PC-3 (cell line): Measurements from ENCODE around the gene PLIN5. TPM values are rescaled to one million over a fixed set of nuclear protein-coding genes. Genes with fewer than 3 reads are reported as not detected.

Source experiments
- ATAC-seq: fragments of 200-7000 bp; cut with Tn5 transposase; 2 replicates; pipeline ENCODE4 v1.9.1; 2020; ENCODE audit warnings: mild to moderate bottlenecking, moderate library complexity
- BruUV-seq: library from RNA; stranded (reverse); fragments of 400-500 nt; replicated peaks from 2 replicates; lab custom pipeline; 2021; lab: Mats Ljungman, UMichigan
- CTCF ChIA-PET: fragments of 300-600 bp; sonication (Branson Sonifier 250); formaldehyde crosslinking; loops from one replicate; lab custom pipeline; 2022; ENCODE audit warnings: antibody characterized with exemption; lab: Charles Lee
- POLR2A ChIA-PET: fragments of 300-600 bp; sonication (Branson Sonifier 250); formaldehyde crosslinking; loops from one replicate; lab custom pipeline; 2022; ENCODE audit warnings: antibody characterized with exemption; ENCODE audit not compliant: unreplicated experiment; lab: Charles Lee
- DNase-seq: peaks from one replicate; pipeline ENCODE4 v3.0.0-alpha.2; 2015
- H2AFZ ChIP-seq: fragments of 300-600 bp; sonication (generic); 2 replicates; pipeline ENCODE4 v1.6.0; 2016; ENCODE audit warnings: antibody characterized with exemption, low read length
- H3F3A ChIP-seq: fragments of 300-600 bp; sonication (generic); one replicate; pipeline ENCODE4 v1.6.0; 2017; ENCODE audit warnings: antibody characterized with exemption, low read length, control low read depth, mild to moderate bottlenecking; ENCODE audit not compliant: unreplicated experiment
- H3K27ac ChIP-seq: fragments of 300-600 bp; sonication (generic); 2 replicates; pipeline ENCODE4 v1.5.1; 2016; ENCODE audit warnings: mild to moderate bottlenecking, low read length
- H3K27me3 ChIP-seq: fragments of 300-600 bp; sonication (generic); 2 replicates; pipeline ENCODE4 v1.6.1; 2016; ENCODE audit warnings: low read length, mixed read lengths
- H3K36me3 ChIP-seq: fragments of 300-600 bp; sonication (generic); 2 replicates; pipeline ENCODE4 v1.6.1; 2016; ENCODE audit warnings: low read depth, mixed run types, low read length, mixed read lengths
- H3K4me1 ChIP-seq: fragments of 300-600 bp; sonication (generic); 2 replicates; pipeline ENCODE4 v1.5.1; 2016; ENCODE audit warnings: low read length; ENCODE audit not compliant: insufficient read depth
- H3K4me2 ChIP-seq: fragments of 300-600 bp; sonication (generic); 2 replicates; pipeline ENCODE4 v1.6.0; 2016; ENCODE audit warnings: low read length
- H3K4me3 ChIP-seq: fragments of 300-600 bp; sonication (generic); 2 replicates; pipeline ENCODE4 v1.5.1; 2016; ENCODE audit warnings: mild to moderate bottlenecking, low read length, mixed read lengths
- H3K79me2 ChIP-seq: fragments of 300-600 bp; sonication (generic); 2 replicates; pipeline ENCODE4 v1.6.1; 2017; ENCODE audit warnings: low read length, mixed read lengths
- H3K9ac ChIP-seq: fragments of 300-600 bp; sonication (generic); 2 replicates; pipeline ENCODE4 v1.6.0; 2016; ENCODE audit warnings: mild to moderate bottlenecking, low read length
- H3K9me2 ChIP-seq: fragments of 300-600 bp; sonication (generic); replicated peaks from 2 replicates; pipeline ENCODE4 v1.6.1; 2016; ENCODE audit warnings: mixed run types, low read length, mixed read lengths
- H3K9me3 ChIP-seq: fragments of 300-600 bp; sonication (generic); 2 replicates; pipeline ENCODE4 v1.6.1; 2016; ENCODE audit warnings: low read length, mixed read lengths
- H4K20me1 ChIP-seq: fragments of 300-600 bp; sonication (generic); 2 replicates; pipeline ENCODE4 v1.6.1; 2016; ENCODE audit warnings: low read length, mixed read lengths
- CTCF ChIP-seq: fragments of 300-600 bp; sonication (generic); conservative IDR thresholded peaks from 2 replicates; pipeline ENCODE4 v1.5.1; 2017; ENCODE audit warnings: antibody characterized with exemption, low read depth, mild to moderate bottlenecking, low read length
- EZH2 ChIP-seq: fragments of 300-600 bp; sonication (generic); IDR thresholded peaks from one replicate; pipeline ENCODE4 v1.6.1; 2017; ENCODE audit warnings: antibody characterized with exemption, mild to moderate bottlenecking, low read length; ENCODE audit not compliant: unreplicated experiment
- EZH2phosphoT487 ChIP-seq: fragments of 300-600 bp; sonication (generic); IDR thresholded peaks from 2 replicates; pipeline ENCODE4 v1.6.1; 2018; ENCODE audit warnings: mild to moderate bottlenecking, antibody characterized with exemption, low read length, borderline replicate concordance
- intact Hi-C: fragments of 100-400 bp; cut with micrococcal nuclease; formaldehyde crosslinking; loops from 2 replicates; pipeline ENCODE4 v1.9.0; 2023
- total RNA-seq: library from RNA; depleted of rRNA; stranded (reverse); fragments of >200 nt; gene quantifications from 2 replicates; pipeline ENCODE4 v1.2.3, GENCODE V29; 2014

Gene PLIN5
- total RNA-seq, 1 experiment from 2014 or later = 1.2 TPM

GRCh38 chr19:4533835-4534424 lies 1.1 kb downstream of the PLIN5 start:
- no peaks in the 10 kb centered on the region for H3K36me3 ChIP-seq
- intact Hi-C loops = no loop called here
- no peak overlapping the region for H3K9ac ChIP-seq
- H3K4me3 ChIP-seq = no peak overlapping the region
- H2AFZ ChIP-seq = no peak overlapping the region
- H3K9me2 ChIP-seq = no peaks in the 10 kb centered on the region
- H3K79me2 ChIP-seq = no peaks in the 10 kb centered on the region
- H3K27ac ChIP-seq = no peak overlapping the region
- H4K20me1 ChIP-seq = no peaks in the 10 kb centered on the region
- H3K4me1 ChIP-seq = peaks cover 24% of the 10 kb centered on the region
- no TSS peak for BruUV-seq
- DNase-seq (no peak), ATAC-seq (no peak)
- no peaks in the 10 kb centered on the region for H3F3A ChIP-seq
- ChIA-PET CTCF (no interaction called here), POLR2A (no interaction called here)
- H3K9me3 ChIP-seq = no peaks in the 10 kb centered on the region
- H3K27me3 ChIP-seq = no peaks in the 10 kb centered on the region
- TF ChIP-seq CTCF (no peak), EZH2phosphoT487 (no peak), EZH2 (no peak)
- H3K4me2 ChIP-seq = no peak overlapping the region

GRCh38 chr19:4533334-4533733 lies 1.7 kb downstream of the PLIN5 start:
- H3F3A ChIP-seq = no peaks in the 10 kb centered on the region
- H3K9me2 ChIP-seq = no peaks in the 10 kb centered on the region
- ChIA-PET POLR2A (no interaction called here), CTCF (no interaction called here)
- DNase-seq (no peak), ATAC-seq (no peak)
- no peaks in the 10 kb centered on the region for H4K20me1 ChIP-seq
- BruUV-seq = no TSS peak
- no peak overlapping the region for H3K4me3 ChIP-seq
- no peaks in the 10 kb centered on the region for H3K36me3 ChIP-seq
- no peaks in the 10 kb centered on the region for H3K27me3 ChIP-seq
- H2AFZ ChIP-seq = no peak overlapping the region
- H3K9ac ChIP-seq = no peak overlapping the region
- TF ChIP-seq EZH2phosphoT487 (no peak), CTCF (no peak), EZH2 (no peak)
- no peaks in the 10 kb centered on the region for H3K79me2 ChIP-seq
- peaks cover 24% of the 10 kb centered on the region for H3K4me1 ChIP-seq
- intact Hi-C loops = no loop called here
- no peak overlapping the region for H3K4me2 ChIP-seq
- no peak overlapping the region for H3K27ac ChIP-seq
- no peaks in the 10 kb centered on the region for H3K9me3 ChIP-seq

GRCh38 chr19:4531562-4532165 lies 3.4 kb downstream of the PLIN5 start:
- H3K4me1 ChIP-seq = peaks cover 18% of the 10 kb centered on the region
- DNase-seq = no peak
- no peaks in the 10 kb centered on the region for H3K9me2 ChIP-seq
- H3K9me3 ChIP-seq = no peaks in the 10 kb centered on the region
- no peak overlapping the region for H3K4me3 ChIP-seq
- no peak overlapping the region for H3K4me2 ChIP-seq
- ChIA-PET CTCF (no interaction called here), POLR2A (no interaction called here)
- no peak overlapping the region for H3K27ac ChIP-seq
- BruUV-seq = no TSS peak
- no peak for ATAC-seq
- H3K27me3 ChIP-seq = no peaks in the 10 kb centered on the region
- no peaks in the 10 kb centered on the region for H3K79me2 ChIP-seq
- H4K20me1 ChIP-seq = no peaks in the 10 kb centered on the region
- no peaks in the 10 kb centered on the region for H3F3A ChIP-seq
- H3K9ac ChIP-seq = no peak overlapping the region
- H2AFZ ChIP-seq = no peak overlapping the region
- intact Hi-C loops = no loop called here
- no peaks in the 10 kb centered on the region for H3K36me3 ChIP-seq
- TF ChIP-seq EZH2phosphoT487 (no peak), EZH2 (no peak), CTCF (no peak)
